GM19455 (cell line): ENCODE results near the gene TNFRSF25.
"Not testable (repeated sequence)": the region's sequence is repeated elsewhere in the genome, so short reads cannot be mapped to it uniquely, and the experiment has no call there.

Source experiments
- ATAC-seq: cut with Tn5 transposase; IDR thresholded peaks from one replicate; pipeline ENCODE4 v1.9.1; 2021; ENCODE audit not compliant: unreplicated experiment

The TNFRSF25 gene

GRCh38 chr1:6470132-6471085 lies 4.4 kb upstream of the TNFRSF25 start:
- no peak for ATAC-seq

- ATAC-seq: no peak
These were observed 2.9 kb upstream of the TNFRSF25 start for GRCh38 chr1:6468729-6469461.

GRCh38 chr1:6467744-6468688 lies 2.0 kb upstream of the TNFRSF25 start:
- no peak for ATAC-seq

- no peak for ATAC-seq
These were observed 1.3 kb upstream of the TNFRSF25 start for GRCh38 chr1:6467224-6467623.

- no peak for ATAC-seq
These were observed 778 bp upstream of the TNFRSF25 start for GRCh38 chr1:6466751-6467150.

GRCh38 chr1:6465461-6466005 lies 440 bp downstream of the TNFRSF25 start:
- no peak for ATAC-seq

GRCh38 chr1:6464915-6465314 lies 1.1 kb downstream of the TNFRSF25 start:
- ATAC-seq: no peak

- no peak for ATAC-seq
These were observed 1.5 kb downstream of the TNFRSF25 start for GRCh38 chr1:6464514-6464836.

GRCh38 chr1:6463120-6463412 lies 2.9 kb downstream of the TNFRSF25 start:
- ATAC-seq: no peak

GRCh38 chr1:6462412-6463119 lies 3.4 kb downstream of the TNFRSF25 start:
- ATAC-seq: no peak

GRCh38 chr1:6461538-6462411 lies 4.2 kb downstream of the TNFRSF25 start:
- ATAC-seq: no peak

GRCh38 chr1:6461051-6461530 lies 4.9 kb downstream of the TNFRSF25 start:
- ATAC-seq: no peak

GRCh38 chr1:6460301-6461050 lies 5.5 kb downstream of the TNFRSF25 start:
- no peak for ATAC-seq

- ATAC-seq: no peak
These were observed 6.1 kb downstream of the TNFRSF25 start for GRCh38 chr1:6459850-6460265.

- ATAC-seq: no peak
These were observed 9.0 kb downstream of the TNFRSF25 start for GRCh38 chr1:6456800-6457466.

GRCh38 chr1:6455752-6456520 lies 10.0 kb downstream of the TNFRSF25 start:
- not testable (repeated sequence) for ATAC-seq
